Tibial artery (tissue), 4 donors: ENCODE results near the gene THADA.

Source experiments
- DNase-seq, 2 donors: peaks; one replicate each; pipeline ENCODE4 v3.0.0-alpha.2; 2019
- H3K27ac ChIP-seq, 2 donors: fragments of 200-600 bp; sonication (generic) in 1 of 2; 1 replicate in 1 of 2; 2 replicates in 1 of 2; pipeline ENCODE4 v1.5.1; 2018 to 2019; ENCODE audit warnings: mild to moderate bottlenecking in 1 of 2
- H3K27me3 ChIP-seq, 2 donors: fragments of 200-600 bp; sonication (generic) in 1 of 2; one replicate each; pipeline versions ENCODE4 v1.5.1 to v1.6.0; 2016 to 2019
- H3K36me3 ChIP-seq, 3 donors: fragments of 200-600 bp; sonication (generic) in 2 of 3; one replicate each; pipeline ENCODE4 v1.5.1; 2016 to 2019; ENCODE audit warnings: mild to moderate bottlenecking in 2 of 3
- H3K4me1 ChIP-seq, 4 donors: fragments of 200-600 bp; sonication (generic) in 2 of 4; 1 replicate in 3 of 4; 2 replicates in 1 of 4; pipeline ENCODE4 v1.5.1; 2016 to 2019
- H3K4me3 ChIP-seq, 2 donors: fragments of 200-600 bp; sonication (generic) in 1 of 2; 1 replicate in 1 of 2; 2 replicates in 1 of 2; pipeline ENCODE4 v1.5.1; 2018 to 2019; ENCODE audit warnings: mild to moderate bottlenecking in 2 of 2
- H3K9me3 ChIP-seq, 3 donors: fragments of 200-600 bp; sonication (generic) in 1 of 3; one replicate each; pipeline ENCODE4 v1.5.1; 2016 to 2019
- intact Hi-C: fragments of 100-400 bp; cut with DNase I; formaldehyde crosslinking; loops from one replicate; pipeline ENCODE4 v1.15.0; 2023; ENCODE audit warnings: low total_unique reads
- TF ChIP-seq, protein P1 (sequence below), 2 experiments: fragments of 200-600 bp in 1 of 2; fragments of 450-650 bp in 1 of 2; IDR thresholded peaks; one replicate each; pipeline ENCODE4 v1.5.1; 2017 to 2019; ENCODE audit warnings: antibody characterized with exemption in 2 of 2, mild to moderate bottlenecking in 1 of 2, moderate library complexity in 1 of 2

The THADA gene

DNA sequence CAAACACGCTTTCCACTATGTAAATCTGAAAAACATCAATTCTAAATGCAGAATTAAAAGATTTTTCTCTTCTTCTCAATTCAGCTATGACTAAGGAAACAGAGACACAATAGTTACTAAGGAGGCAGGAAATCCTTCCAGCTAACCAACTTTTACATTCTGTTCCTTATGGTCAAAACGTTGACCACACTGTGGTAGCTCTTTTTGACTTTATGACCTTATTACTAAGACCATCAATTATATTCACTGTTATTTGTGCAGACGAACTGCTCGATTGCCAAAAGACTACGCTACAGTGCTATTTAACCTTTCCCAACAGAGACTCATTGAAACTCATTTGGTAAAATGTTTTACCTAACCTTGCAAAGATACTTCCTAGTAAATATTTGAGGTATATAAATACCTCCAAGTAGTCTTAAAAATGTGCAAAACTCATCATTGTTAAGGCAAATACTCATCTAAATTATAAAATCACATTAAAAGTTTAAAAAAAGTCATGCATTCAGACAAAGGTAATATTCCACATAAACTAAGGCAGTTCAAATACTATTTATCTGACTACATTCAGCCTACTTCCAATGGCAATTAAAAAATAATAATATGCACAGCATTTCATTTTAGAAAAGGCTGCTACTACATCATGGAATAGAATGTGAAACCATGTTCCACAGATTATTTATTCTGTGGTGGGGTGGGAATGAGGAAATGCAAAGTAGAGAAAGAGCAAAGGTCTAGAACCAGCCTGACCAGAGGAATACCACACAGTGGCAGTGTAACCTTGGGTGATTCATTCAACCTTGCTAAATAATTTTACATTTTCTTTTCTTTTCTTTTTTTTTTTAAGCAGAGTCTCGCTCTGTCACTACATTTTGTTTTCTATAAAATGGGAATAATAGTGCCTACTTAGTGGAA is 139.9 kb downstream of the THADA start:
- intact Hi-C loops, result no loop called here
- Histone ChIP-seq H3K4me1 (peaks cover 4 to 85% (median 50%) of the 10 kb centered on the region in 4 donors), H3K36me3 (no peaks in the 10 kb centered on the region), H3K9me3 (no peaks in the 10 kb centered on the region), H3K4me3 (no peak overlapping the region), H3K27ac (peak overlapping the region; percentile 21 to 22), H3K27me3 (no peaks in the 10 kb centered on the region)
- no peak for DNase-seq
- TF ChIP-seq, protein P1, sequence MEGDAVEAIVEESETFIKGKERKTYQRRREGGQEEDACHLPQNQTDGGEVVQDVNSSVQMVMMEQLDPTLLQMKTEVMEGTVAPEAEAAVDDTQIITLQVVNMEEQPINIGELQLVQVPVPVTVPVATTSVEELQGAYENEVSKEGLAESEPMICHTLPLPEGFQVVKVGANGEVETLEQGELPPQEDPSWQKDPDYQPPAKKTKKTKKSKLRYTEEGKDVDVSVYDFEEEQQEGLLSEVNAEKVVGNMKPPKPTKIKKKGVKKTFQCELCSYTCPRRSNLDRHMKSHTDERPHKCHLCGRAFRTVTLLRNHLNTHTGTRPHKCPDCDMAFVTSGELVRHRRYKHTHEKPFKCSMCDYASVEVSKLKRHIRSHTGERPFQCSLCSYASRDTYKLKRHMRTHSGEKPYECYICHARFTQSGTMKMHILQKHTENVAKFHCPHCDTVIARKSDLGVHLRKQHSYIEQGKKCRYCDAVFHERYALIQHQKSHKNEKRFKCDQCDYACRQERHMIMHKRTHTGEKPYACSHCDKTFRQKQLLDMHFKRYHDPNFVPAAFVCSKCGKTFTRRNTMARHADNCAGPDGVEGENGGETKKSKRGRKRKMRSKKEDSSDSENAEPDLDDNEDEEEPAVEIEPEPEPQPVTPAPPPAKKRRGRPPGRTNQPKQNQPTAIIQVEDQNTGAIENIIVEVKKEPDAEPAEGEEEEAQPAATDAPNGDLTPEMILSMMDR (IDR thresholded peaks at IDR 0.05), result peak in 1 of 2 experiments; percentile 6

DNA sequence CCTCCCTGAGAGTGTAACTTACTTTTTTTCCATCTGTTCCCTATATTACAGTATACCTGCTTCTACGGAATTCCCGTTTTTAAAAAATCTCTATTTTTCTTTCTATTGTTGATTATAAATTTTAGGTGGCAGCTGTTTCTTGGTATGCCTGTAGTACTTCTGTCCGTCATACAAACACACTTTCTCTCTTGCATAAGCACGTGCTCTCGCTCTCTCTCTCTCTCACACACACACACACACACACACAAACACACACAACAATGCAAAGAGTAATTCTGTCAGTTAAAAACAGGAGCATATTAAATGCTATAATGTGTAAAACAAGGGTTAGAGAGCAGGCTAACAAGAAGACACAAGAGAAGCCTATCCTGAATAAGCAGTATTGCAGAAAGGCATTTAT is 140.5 kb downstream of the THADA start:
- Histone ChIP-seq H3K9me3 (no peaks in the 10 kb centered on the region), H3K36me3 (no peaks in the 10 kb centered on the region), H3K4me3 (no peak overlapping the region), H3K27ac (peak overlapping the region in 1 of 2 donors; percentile 21), H3K27me3 (no peaks in the 10 kb centered on the region), H3K4me1 (peaks cover 4 to 85% (median 43%) of the 10 kb centered on the region in 4 donors)
- no peak for DNase-seq
- TF ChIP-seq, protein P1 (IDR thresholded peaks at IDR 0.05), result no peak
- intact Hi-C loops, result no loop called here

DNA sequence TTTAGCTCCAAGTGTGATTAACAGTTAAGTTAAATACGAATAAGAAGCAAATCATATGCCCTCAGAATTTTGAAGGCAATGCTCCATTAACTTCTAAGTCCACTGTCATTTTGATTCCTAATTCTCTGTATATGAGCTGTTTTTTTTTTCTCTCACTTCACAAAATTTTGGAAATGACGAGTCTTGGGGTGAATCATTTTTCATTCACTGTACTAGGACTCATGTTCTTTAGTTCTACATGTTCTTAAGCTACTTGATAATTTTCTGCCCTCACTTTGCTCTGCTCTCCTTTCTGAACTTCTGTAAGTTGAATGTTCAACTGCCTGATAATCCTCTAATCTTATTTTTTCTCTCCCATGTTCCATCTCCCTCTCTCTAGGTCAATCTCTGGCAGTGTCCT is 141.0 kb downstream of the THADA start:
- Histone ChIP-seq H3K4me1 (peaks cover 4 to 81% (median 41%) of the 10 kb centered on the region in 4 donors), H3K9me3 (no peaks in the 10 kb centered on the region), H3K36me3 (no peaks in the 10 kb centered on the region), H3K27ac (no peak overlapping the region), H3K4me3 (no peak overlapping the region), H3K27me3 (no peaks in the 10 kb centered on the region)
- TF ChIP-seq, protein P1 (IDR thresholded peaks at IDR 0.05), result no peak
- intact Hi-C loops, result no loop called here
- DNase-seq, result no peak

DNA sequence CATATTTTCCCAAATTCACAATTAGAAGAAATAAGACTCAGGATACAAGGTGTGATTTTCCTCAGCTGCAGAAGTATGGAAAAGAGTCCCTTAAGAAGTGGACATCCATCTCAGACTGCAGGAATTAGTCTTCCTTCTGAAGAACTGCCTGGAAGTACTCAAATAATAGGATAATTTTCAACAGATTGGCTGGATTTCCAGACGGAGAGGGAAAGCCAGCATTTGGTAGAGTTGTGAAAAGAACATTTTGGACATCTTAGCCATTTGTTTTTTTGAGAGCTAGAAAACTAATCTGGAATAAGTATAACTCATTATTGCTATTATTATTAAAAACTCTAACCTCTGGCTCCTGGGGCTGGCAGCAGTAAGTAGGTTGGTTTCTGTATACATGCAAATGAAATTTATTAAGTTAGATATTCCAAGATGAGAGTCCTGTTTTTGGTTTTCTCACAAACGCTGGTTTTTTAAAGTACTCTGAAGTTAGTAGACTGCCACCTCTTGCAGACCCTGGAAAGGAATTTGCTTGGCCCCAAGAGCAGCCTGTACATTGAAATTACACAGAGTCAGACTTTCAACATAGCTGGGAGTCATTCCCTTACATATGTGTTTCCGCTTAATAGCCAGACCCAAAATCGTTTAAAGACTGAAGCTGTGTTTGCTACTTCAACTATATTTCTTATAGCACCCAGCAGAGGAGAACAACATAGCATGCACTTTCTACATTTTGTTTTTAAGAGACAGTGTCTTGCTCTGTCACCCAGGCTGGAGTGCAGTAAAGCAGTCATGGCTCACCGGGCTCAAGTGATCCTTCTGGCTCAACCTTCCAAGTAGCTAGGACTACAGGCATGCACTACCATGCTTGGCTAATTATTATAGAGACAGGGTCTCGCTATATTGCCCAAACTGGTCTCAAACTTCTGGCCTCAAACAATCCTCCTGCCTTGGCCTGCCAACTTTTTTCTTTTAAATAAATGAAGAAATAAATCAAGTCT is 142.4 kb downstream of the THADA start:
- intact Hi-C loops, result no loop called here

DNA sequence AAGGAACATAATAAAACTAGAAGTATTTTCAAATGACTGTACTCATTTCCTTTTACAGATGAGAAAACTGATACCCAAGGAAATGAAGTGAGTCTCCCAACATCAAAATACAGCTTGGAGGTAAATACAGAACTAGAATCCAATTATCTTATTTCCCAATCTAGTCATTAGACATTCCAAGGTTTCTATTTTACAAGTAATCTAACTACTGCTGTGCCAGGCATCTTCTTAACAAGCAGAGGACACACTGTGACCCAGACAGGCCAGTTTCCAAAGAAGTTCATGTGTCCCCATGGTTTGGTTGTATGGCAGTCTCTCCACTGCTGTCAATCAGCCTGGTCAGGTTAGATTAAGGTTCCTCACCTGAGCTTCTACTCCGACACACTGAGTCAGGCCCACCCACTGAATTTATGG is 143.5 kb downstream of the THADA start:
- H3K27me3 ChIP-seq, result no peaks in the 10 kb centered on the region
- DNase-seq, result no peak
- H3K9me3 ChIP-seq, result no peaks in the 10 kb centered on the region
- no peaks in the 10 kb centered on the region for H3K36me3 ChIP-seq
- H3K4me1 ChIP-seq, result peaks cover 4 to 57% (median 26%) of the 10 kb centered on the region in 4 donors
- TF ChIP-seq, protein P1 (IDR thresholded peaks at IDR 0.05), result no peak
- intact Hi-C loops, result no loop called here
- H3K27ac ChIP-seq, result peak overlapping the region; percentile 4 to 17
- H3K4me3 ChIP-seq, result no peak overlapping the region

More for the DNA sequence above, 142.4 kb downstream of the THADA start:
- peaks cover 4 to 68% (median 31%) of the 10 kb centered on the region in 4 donors for H3K4me1 ChIP-seq
- H3K4me3 ChIP-seq, result no peak overlapping the region
- no peaks in the 10 kb centered on the region for H3K36me3 ChIP-seq
- H3K9me3 ChIP-seq, result no peaks in the 10 kb centered on the region
- H3K27me3 ChIP-seq, result no peaks in the 10 kb centered on the region
- DNase-seq, result no peak
- peak overlapping the region; percentile 4 to 17 for H3K27ac ChIP-seq
- TF ChIP-seq, protein P1 (IDR thresholded peaks at IDR 0.05), result no peak
